Ishikawa (cell line): ENCODE data around the gene DEGS1.

ENCODE experiments used
- CEBPB ChIP-seq: IDR thresholded peaks from 2 replicates; pipeline ENCODE4 v1.6.1; 2012
- CREB1 ChIP-seq: IDR thresholded peaks from 2 replicates; pipeline ENCODE4 v1.6.1; 2012; ENCODE audit warnings: low read depth
- EGR1 ChIP-seq: IDR thresholded peaks from 2 replicates; pipeline ENCODE4 v1.6.1; 2012
- EP300 ChIP-seq: IDR thresholded peaks from 2 replicates; pipeline ENCODE4 v1.6.1; 2012; ENCODE audit warnings: borderline replicate concordance
- FOXM1 ChIP-seq: IDR thresholded peaks from 2 replicates; pipeline ENCODE4 v1.6.1; 2012; ENCODE audit warnings: low read depth, borderline replicate concordance
- NFIC ChIP-seq: IDR thresholded peaks from 2 replicates; pipeline ENCODE4 v1.6.1; 2012
- RAD21 ChIP-seq: IDR thresholded peaks from 2 replicates; pipeline ENCODE4 v1.6.1; 2012; ENCODE audit warnings: low read depth
- REST ChIP-seq: IDR thresholded peaks from 2 replicates; pipeline ENCODE4 v1.6.1; 2012; ENCODE audit warnings: low read depth, mild to moderate bottlenecking
- TAF1 ChIP-seq: IDR thresholded peaks from 2 replicates; pipeline ENCODE4 v1.6.1; 2012; ENCODE audit warnings: low read depth, mild to moderate bottlenecking
- TCF12 ChIP-seq: IDR thresholded peaks from 2 replicates; pipeline ENCODE4 v1.6.1; 2012; ENCODE audit warnings: low read depth
- TEAD4 ChIP-seq: IDR thresholded peaks from 2 replicates; pipeline ENCODE4 v1.6.1; 2012
- USF1 ChIP-seq: IDR thresholded peaks from 2 replicates; pipeline ENCODE4 v1.6.1; 2012
- YY1 ChIP-seq: IDR thresholded peaks from 2 replicates; pipeline ENCODE4 v1.6.1; 2012; ENCODE audit warnings: low read depth
- ZBTB7A ChIP-seq: IDR thresholded peaks from 2 replicates; pipeline ENCODE4 v1.6.1; 2012; ENCODE audit warnings: low read depth
- TF ChIP-seq, protein P1 (sequence below): IDR thresholded peaks from 2 replicates; pipeline ENCODE4 v1.6.1; 2012

Gene DEGS1

DNA sequence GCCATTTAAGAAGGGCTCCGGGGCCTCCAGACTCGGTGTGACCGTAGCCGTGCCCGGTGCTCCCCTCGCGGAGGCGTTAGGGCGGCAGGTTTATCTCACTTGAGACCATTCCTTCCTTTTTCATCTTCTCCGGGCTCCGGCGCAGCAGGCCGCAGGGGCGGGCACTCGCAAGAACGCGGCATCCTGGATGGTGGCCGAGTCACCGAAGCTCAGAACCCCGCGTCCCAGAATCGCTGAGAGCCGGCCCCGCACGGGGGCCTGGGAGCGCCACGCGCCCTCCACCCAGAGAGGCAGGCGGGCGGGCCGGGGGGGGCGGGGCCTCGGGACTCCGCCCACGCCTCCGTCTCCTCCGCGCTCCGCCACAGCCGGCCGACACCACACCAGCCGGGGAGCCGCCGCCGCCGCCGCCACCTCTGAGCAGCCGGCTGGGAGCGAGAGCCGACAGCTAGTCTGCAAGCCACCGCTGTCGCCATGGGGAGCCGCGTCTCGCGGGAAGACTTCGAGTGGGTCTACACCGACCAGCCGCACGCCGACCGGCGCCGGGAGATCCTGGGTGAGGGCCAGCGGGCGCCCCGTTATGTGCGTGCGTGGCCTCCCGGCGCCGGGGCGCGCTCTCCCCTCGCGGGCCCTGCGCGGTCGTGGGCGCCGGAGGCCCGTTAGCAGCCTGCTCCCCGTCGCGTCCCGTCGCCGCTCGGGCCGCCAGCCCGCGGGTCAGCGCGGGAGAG is at the start of gene DEGS1:
Gene DEGS1 (plus strand): TSS at position 375 of the 725 bp plus-strand sequence. CDS start 97 bp downstream, at position 472.
- TF ChIP-seq EGR1: no peak; the same call in 1 of the 2 replicates
- TF ChIP-seq, protein P1, sequence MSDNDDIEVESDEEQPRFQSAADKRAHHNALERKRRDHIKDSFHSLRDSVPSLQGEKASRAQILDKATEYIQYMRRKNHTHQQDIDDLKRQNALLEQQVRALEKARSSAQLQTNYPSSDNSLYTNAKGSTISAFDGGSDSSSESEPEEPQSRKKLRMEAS: peak; percentile 55; the same call in 1 of the 2 replicates
- no peak for TF ChIP-seq CEBPB
- no peak for TF ChIP-seq REST
- TF ChIP-seq USF1: no peak
- no peak; the same call in 1 of the 2 replicates for TF ChIP-seq TCF12
- TF ChIP-seq FOXM1: no peak
- TF ChIP-seq NFIC: peak; percentile 27
- TF ChIP-seq TAF1: peak; percentile 70; the same call in 1 of the 2 replicates
- 0 out of 2 replicates have a peak, but pooled peaks have one; percentile 7 for TF ChIP-seq YY1
- no peak for TF ChIP-seq CREB1
- no peak for TF ChIP-seq RAD21
- no peak for TF ChIP-seq TEAD4
- no peak; the same call in 1 of the 2 replicates for TF ChIP-seq ZBTB7A
- TF ChIP-seq EP300: no peak

GRCh38 chr1:224133741-224134299 is 49.2 kb upstream of the DEGS1 start:
- TF ChIP-seq NFIC (no peak), TEAD4 (no peak), TAF1 (no peak), YY1 (no peak), CEBPB (no peak), REST (no peak), EP300 (no peak), ZBTB7A (no peak), EGR1 (no peak), TCF12 (no peak), USF1 (no peak), FOXM1 (no peak)
- TF ChIP-seq, protein P1: no peak

DNA sequence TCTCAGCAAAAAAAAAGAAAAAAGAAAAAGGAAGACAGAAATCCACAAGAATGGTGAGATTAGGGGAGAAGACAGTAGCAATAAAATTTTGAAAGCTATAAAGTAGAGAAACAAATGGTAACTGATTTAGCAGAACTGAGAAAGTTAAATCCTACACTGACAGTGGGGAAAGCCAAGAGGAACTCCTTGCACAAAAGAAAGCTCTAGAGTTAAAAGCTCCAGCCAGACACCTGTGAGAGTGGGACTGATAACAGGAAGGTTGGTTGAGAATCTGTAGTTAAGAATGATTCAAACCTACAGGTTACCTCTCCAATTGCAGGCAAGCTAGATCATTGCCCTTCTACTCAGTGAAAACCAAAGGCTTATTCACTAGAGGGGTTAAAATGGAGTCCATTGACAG is 45.5 kb upstream of the DEGS1 start:
- no peak for TF ChIP-seq TAF1

GRCh38 chr1:224138198-224138597 is 44.8 kb upstream of the DEGS1 start:
- no peak for TF ChIP-seq EGR1
- no peak for TF ChIP-seq TCF12
- no peak for TF ChIP-seq YY1
- no peak for TF ChIP-seq REST
- no peak for TF ChIP-seq FOXM1
- TF ChIP-seq TEAD4: no peak
- TF ChIP-seq EP300: no peak
- TF ChIP-seq USF1: no peak
- no peak for TF ChIP-seq RAD21
- TF ChIP-seq NFIC: no peak
- no peak for TF ChIP-seq CREB1
- TF ChIP-seq ZBTB7A: no peak
- no peak for TF ChIP-seq CEBPB
- no peak for TF ChIP-seq TAF1
- TF ChIP-seq, protein P1: no peak
